SK-N-SH (cell line): ENCODE data around the gene GADL1. TPM values are rescaled to one million over a fixed set of nuclear protein-coding genes. Genes with fewer than 3 reads are reported as not detected.

Experiments used
- CTCF ChIA-PET: fragments of 300-600, 350-600 bp; formaldehyde crosslinking; extraction: SDS; loops from one replicate; lab custom pipeline; 2021; lab: Yijun Ruan, JAX
- POLR2A ChIA-PET: fragments of 350-600 bp; sonication (Branson Sonifier 250); formaldehyde crosslinking; extraction: SDS; loops from one replicate; lab custom pipeline; 2020; ENCODE audit warnings: antibody characterized with exemption, inconsistent platforms; lab: Yijun Ruan, JAX
- DNase-seq: peaks from one replicate; pipeline ENCODE4 v3.0.0; 2012
- H2AFZ ChIP-seq: fragments of 200-600 bp; sonication (generic); 2 replicates; pipeline ENCODE4 v1.8.1; 2016; ENCODE audit warnings: antibody characterized with exemption, mild to moderate bottlenecking, low read depth
- H3F3A ChIP-seq: fragments of 200-600 bp; sonication (generic); replicated peaks from 2 replicates; pipeline ENCODE3; 2016; ENCODE audit warnings: antibody characterized with exemption, mild to moderate bottlenecking; ENCODE audit not compliant: insufficient read depth
- H3K27ac ChIP-seq, 2 experiments: fragments of 200-500 bp in 1 of 2; fragments of 200-600 bp in 1 of 2; sonication (Bioruptor generic) in 1 of 2; sonication (generic), shearing (Covaris generic) in 1 of 2; 2 replicates each; pipeline versions ENCODE4 v1.5.1 to v1.6.1; 2014 to 2016; ENCODE audit warnings: low read depth in 2 of 2, inconsistent platforms in 1 of 2, low read length in 1 of 2, mild to moderate bottlenecking in 1 of 2, mixed read lengths in 1 of 2
- H3K27me3 ChIP-seq: fragments of 200-600 bp; sonication (generic), shearing (Covaris generic); 2 replicates; pipeline ENCODE4 v1.6.1; 2016; ENCODE audit warnings: mixed run types; ENCODE audit not compliant: insufficient read depth
- H3K36me3 ChIP-seq, 2 experiments: fragments of 200-500 bp in 1 of 2; fragments of 200-600 bp in 1 of 2; sonication (Bioruptor generic) in 1 of 2; sonication (generic) in 1 of 2; replicated peaks in 1 of 2; 2 replicates each; pipeline versions ENCODE3 to v1.5.1; 2014 to 2016; ENCODE audit warnings: low read length in 1 of 2, mild to moderate bottlenecking in 1 of 2; ENCODE audit not compliant: insufficient read depth in 2 of 2, control insufficient read depth in 1 of 2
- H3K4me1 ChIP-seq, 2 experiments: fragments of 200-500 bp in 1 of 2; fragments of 200-600 bp in 1 of 2; sonication (Bioruptor generic) in 1 of 2; sonication (generic), shearing (Covaris generic) in 1 of 2; 2 replicates each; pipeline versions ENCODE4 v1.5.1 to v1.6.1; 2014 to 2016; ENCODE audit warnings: low read depth in 1 of 2, low read length in 1 of 2, mixed run types in 1 of 2; ENCODE audit not compliant: insufficient read depth in 2 of 2, control insufficient read depth in 1 of 2
- H3K4me2 ChIP-seq: fragments of 200-600 bp; sonication (generic), shearing (Covaris generic); 2 replicates; pipeline ENCODE4 v1.6.1; 2017; ENCODE audit warnings: mixed run types
- H3K4me3 ChIP-seq, 2 experiments: fragments of 200-500 bp in 1 of 2; fragments of 200-600 bp in 1 of 2; sonication (Bioruptor generic) in 1 of 2; sonication (generic), shearing (Covaris generic) in 1 of 2; 2 replicates each; pipeline versions ENCODE4 v1.5.1 to v1.8.1; 2014 to 2016; ENCODE audit warnings: low read depth in 2 of 2, inconsistent platforms in 1 of 2, low read length in 1 of 2, mild to moderate bottlenecking in 1 of 2, mixed read lengths in 1 of 2, moderate library complexity in 1 of 2
- H3K79me2 ChIP-seq: fragments of 200-600 bp; sonication (generic); 2 replicates; pipeline ENCODE4 v1.8.1; 2017; ENCODE audit warnings: mild to moderate bottlenecking; ENCODE audit not compliant: insufficient read depth
- H3K9ac ChIP-seq: fragments of 200-600 bp; sonication (generic); 2 replicates; pipeline ENCODE4 v1.6.1; 2017; ENCODE audit warnings: mixed run types
- H3K9me2 ChIP-seq: fragments of 200-600 bp; sonication (generic); 2 replicates; pipeline ENCODE4 v1.6.1; 2017; ENCODE audit warnings: mixed run types
- H3K9me3 ChIP-seq: fragments of 200-600 bp; sonication (generic); 2 replicates; pipeline ENCODE4 v1.6.1; 2017; ENCODE audit warnings: mixed run types, mild to moderate bottlenecking, moderate library complexity
- H4K20me1 ChIP-seq: fragments of 200-600 bp; sonication (generic); 2 replicates; pipeline ENCODE4 v1.6.1; 2017; ENCODE audit warnings: mild to moderate bottlenecking, mixed run types; ENCODE audit not compliant: insufficient read depth
- CHD2 ChIP-seq: fragments of 150-350 bp; IDR thresholded peaks from 2 replicates; pipeline ENCODE4 v1.6.1; 2018; ENCODE audit warnings: low read length; ENCODE audit not compliant: partially characterized antibody
- ELF1 ChIP-seq: IDR thresholded peaks from 2 replicates; pipeline ENCODE4 v1.4.0; 2012
- FOSL2 ChIP-seq: IDR thresholded peaks from 2 replicates; pipeline ENCODE4 v1.4.0; 2012; ENCODE audit warnings: low read depth, mild to moderate bottlenecking, moderate library complexity, borderline replicate concordance
- GABPA ChIP-seq: IDR thresholded peaks from 2 replicates; pipeline ENCODE4 v1.4.0; 2012; ENCODE audit warnings: low read depth, mild to moderate bottlenecking
- GATA2 ChIP-seq: sonication (generic); formaldehyde crosslinking; IDR thresholded peaks from 2 replicates; pipeline ENCODE4 v1.5.0; 2020; ENCODE audit warnings: mild to moderate bottlenecking, missing genetic modification reagents
- JUND ChIP-seq: IDR thresholded peaks from 2 replicates; pipeline ENCODE4 v1.4.0; 2012
- NFIC ChIP-seq: IDR thresholded peaks from 2 replicates; pipeline ENCODE4 v1.4.0; 2012; ENCODE audit warnings: borderline replicate concordance
- NRF1 ChIP-seq: IDR thresholded peaks from 2 replicates; pipeline ENCODE4 v1.6.1; 2012; ENCODE audit warnings: low read depth, mild to moderate bottlenecking, low read length
- PBX3 ChIP-seq: IDR thresholded peaks from 2 replicates; pipeline ENCODE4; 2012
- POLR2AphosphoS5 ChIP-seq: IDR thresholded peaks from 2 replicates; pipeline ENCODE4 v1.6.1; 2012; ENCODE audit warnings: low read depth, low read length
- RCOR1 ChIP-seq: fragments of 150-350 bp; IDR thresholded peaks from 2 replicates; pipeline ENCODE4 v1.6.1; 2017; ENCODE audit warnings: antibody characterized with exemption, low read length
- RFX5 ChIP-seq: IDR thresholded peaks from 2 replicates; pipeline ENCODE4 v1.6.1; 2012; ENCODE audit warnings: mild to moderate bottlenecking, improper control_type of control experiment, low read length
- SMC3 ChIP-seq: IDR thresholded peaks from 2 replicates; pipeline ENCODE4 v1.6.1; 2012; ENCODE audit warnings: low read depth, low read length, improper control_type of control experiment
- YY1 ChIP-seq: IDR thresholded peaks from 2 replicates; pipeline ENCODE4 v1.4.0; 2012; ENCODE audit warnings: low read depth, mild to moderate bottlenecking
- WGBS: methylation state at CpG from one replicate; pipeline ENCODE4 v1.1.6; 2017; ENCODE audit warnings: low lambda C conversion rate; 5-methylcytosine and 5-hydroxymethylcytosine counted together
- polyA plus RNA-seq, 3 experiments: library from polyadenylated mRNA; depleted of rRNA; stranded (reverse); fragments of >200 nt; gene quantifications; 2 replicates each; pipeline ENCODE4 v1.2.3, GENCODE V29; 2012
- TF ChIP-seq, protein P1 (sequence below): fragments of 150-350 bp; IDR thresholded peaks from 2 replicates; pipeline ENCODE4 v1.6.1; 2017; ENCODE audit warnings: antibody characterized with exemption, low read length, low read depth, borderline replicate concordance
- TF ChIP-seq, protein P2 (sequence below): fragments of 200-600 bp; sonication (generic); IDR thresholded peaks from 2 replicates; pipeline ENCODE4 v1.6.1; 2017; ENCODE audit warnings: antibody characterized with exemption, mild to moderate bottlenecking, moderate library complexity
- TF ChIP-seq, protein P3 (sequence below): fragments of 150-350 bp; IDR thresholded peaks from 2 replicates; pipeline ENCODE4 v1.6.1; 2016; ENCODE audit warnings: mild to moderate bottlenecking, low read depth, low read length

Gene GADL1
- polyA plus RNA-seq, 1 of the 3 experiments (the other 2 are of a cell fraction) = not detected

DNA sequence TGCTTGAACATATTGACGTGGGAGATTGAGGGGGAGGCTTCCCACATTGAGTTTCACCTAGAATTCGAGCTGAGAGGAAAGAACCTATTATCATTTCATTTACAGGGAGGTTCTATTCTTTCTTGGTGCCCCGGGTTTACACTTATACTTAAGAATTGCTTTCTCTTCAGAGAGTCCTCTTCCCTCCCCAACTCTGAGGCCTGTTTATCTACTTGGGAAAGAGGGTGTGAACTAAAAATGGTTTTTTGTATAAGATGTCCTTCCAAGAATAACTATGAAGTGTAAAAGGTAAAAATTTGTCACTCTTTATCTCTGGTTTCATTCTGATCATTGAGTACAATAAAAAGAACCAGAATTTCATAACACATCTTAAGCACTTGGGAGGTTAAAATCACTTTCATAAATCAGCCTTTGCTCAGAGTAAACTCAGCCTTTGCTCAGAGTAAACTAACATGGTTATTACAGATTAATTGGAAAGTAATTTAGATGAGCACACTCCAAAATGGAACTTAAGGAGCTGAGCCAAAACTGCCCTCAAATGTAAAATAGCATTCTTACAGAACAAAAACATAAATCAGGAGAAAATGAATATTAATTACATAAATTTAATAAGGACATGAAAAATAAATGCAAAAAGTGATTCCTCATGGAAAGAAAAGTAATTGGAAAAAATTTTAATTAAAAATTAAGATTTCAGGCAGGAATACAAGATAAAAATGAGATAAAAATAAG is 75.2 kb downstream of the GADL1 start:
- Histone ChIP-seq H3K4me1 (no peaks in the 10 kb centered on the region), H3K4me2 (no peak overlapping the region)
- TF ChIP-seq GATA2 (no peak), YY1 (no peak), PBX3 (no peak), SMC3 (no peak), FOSL2 (no peak), NRF1 (no peak), JUND (no peak), CHD2 (no peak), GABPA (no peak), RFX5 (no peak), POLR2AphosphoS5 (no peak), RCOR1 (no peak), ELF1 (no peak), NFIC (no peak)
- TF ChIP-seq, protein P1, sequence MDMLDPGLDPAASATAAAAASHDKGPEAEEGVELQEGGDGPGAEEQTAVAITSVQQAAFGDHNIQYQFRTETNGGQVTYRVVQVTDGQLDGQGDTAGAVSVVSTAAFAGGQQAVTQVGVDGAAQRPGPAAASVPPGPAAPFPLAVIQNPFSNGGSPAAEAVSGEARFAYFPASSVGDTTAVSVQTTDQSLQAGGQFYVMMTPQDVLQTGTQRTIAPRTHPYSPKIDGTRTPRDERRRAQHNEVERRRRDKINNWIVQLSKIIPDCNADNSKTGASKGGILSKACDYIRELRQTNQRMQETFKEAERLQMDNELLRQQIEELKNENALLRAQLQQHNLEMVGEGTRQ = no peak
- TF ChIP-seq, protein P2, sequence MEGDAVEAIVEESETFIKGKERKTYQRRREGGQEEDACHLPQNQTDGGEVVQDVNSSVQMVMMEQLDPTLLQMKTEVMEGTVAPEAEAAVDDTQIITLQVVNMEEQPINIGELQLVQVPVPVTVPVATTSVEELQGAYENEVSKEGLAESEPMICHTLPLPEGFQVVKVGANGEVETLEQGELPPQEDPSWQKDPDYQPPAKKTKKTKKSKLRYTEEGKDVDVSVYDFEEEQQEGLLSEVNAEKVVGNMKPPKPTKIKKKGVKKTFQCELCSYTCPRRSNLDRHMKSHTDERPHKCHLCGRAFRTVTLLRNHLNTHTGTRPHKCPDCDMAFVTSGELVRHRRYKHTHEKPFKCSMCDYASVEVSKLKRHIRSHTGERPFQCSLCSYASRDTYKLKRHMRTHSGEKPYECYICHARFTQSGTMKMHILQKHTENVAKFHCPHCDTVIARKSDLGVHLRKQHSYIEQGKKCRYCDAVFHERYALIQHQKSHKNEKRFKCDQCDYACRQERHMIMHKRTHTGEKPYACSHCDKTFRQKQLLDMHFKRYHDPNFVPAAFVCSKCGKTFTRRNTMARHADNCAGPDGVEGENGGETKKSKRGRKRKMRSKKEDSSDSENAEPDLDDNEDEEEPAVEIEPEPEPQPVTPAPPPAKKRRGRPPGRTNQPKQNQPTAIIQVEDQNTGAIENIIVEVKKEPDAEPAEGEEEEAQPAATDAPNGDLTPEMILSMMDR = no peak
- TF ChIP-seq, protein P3, sequence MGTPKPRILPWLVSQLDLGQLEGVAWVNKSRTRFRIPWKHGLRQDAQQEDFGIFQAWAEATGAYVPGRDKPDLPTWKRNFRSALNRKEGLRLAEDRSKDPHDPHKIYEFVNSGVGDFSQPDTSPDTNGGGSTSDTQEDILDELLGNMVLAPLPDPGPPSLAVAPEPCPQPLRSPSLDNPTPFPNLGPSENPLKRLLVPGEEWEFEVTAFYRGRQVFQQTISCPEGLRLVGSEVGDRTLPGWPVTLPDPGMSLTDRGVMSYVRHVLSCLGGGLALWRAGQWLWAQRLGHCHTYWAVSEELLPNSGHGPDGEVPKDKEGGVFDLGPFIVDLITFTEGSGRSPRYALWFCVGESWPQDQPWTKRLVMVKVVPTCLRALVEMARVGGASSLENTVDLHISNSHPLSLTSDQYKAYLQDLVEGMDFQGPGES = no peak
- TF ChIP-seq, all 33 proteins: peak for 0
- H3K27ac ChIP-seq = no peak overlapping the region
- no peak overlapping the region for H3K9ac ChIP-seq
- H3K79me2 ChIP-seq = no peaks in the 10 kb centered on the region
- no peaks in the 10 kb centered on the region for H3K36me3 ChIP-seq
- ChIA-PET POLR2A (no interaction called here), CTCF (no interaction called here)
- no peaks in the 10 kb centered on the region for H3K27me3 ChIP-seq
- no peaks in the 10 kb centered on the region; the same call in 1 of the 2 replicates for H3K9me3 ChIP-seq
- no peaks in the 10 kb centered on the region for H3F3A ChIP-seq
- no peak for DNase-seq
- peaks cover 1% of the 10 kb centered on the region; the same call in 1 of the 2 replicates for H3K9me2 ChIP-seq
- H4K20me1 ChIP-seq = no peaks in the 10 kb centered on the region
- H3K4me3 ChIP-seq = no peak overlapping the region; a peak in 1 of 4 replicates
- H2AFZ ChIP-seq = no peak overlapping the region
- 26% methylated on average over 3 of the region's 3 CpGs for WGBS
